ENCODE data around the gene KBTBD4.

The KBTBD4 gene

GRCh38 chr11:47524291-47524874, 54.4 kb downstream of the KBTBD4 start:
- peak; percentile 53 to 69 for DNase-seq

- peak; percentile 66 to 79 for DNase-seq
Measured at GRCh38 chr11:47523490-47524225, 55.1 kb downstream of the KBTBD4 start.
